Activated CD8-positive, alpha-beta memory T cell treated with anti-CD3 and anti-CD28 coated beads, Interleukin-2, amount 50 U/mL, for 4 hours (primary cell): Measurements from ENCODE around the gene TBC1D22A.
"Not testable (repeated sequence)": the region's sequence is repeated elsewhere in the genome, so short reads cannot be mapped to it uniquely, and the experiment has no call there.

Source experiments
- DNase-seq: peaks from one replicate; pipeline ENCODE4 v3.0.0-alpha.2; 2020

TBC1D22A gene

GRCh38 chr22:47040486-47041270, 278.2 kb downstream of the TBC1D22A start:
- no peak for DNase-seq

- DNase-seq: no peak
Measured at GRCh38 chr22:47041271-47042115, 279.0 kb downstream of the TBC1D22A start.

GRCh38 chr22:47042116-47042825, 279.8 kb downstream of the TBC1D22A start:
- DNase-seq: no peak

- DNase-seq: no peak
Measured at GRCh38 chr22:47042861-47043496, 280.5 kb downstream of the TBC1D22A start.

- no peak for DNase-seq
Measured at GRCh38 chr22:47043835-47044721, 281.6 kb downstream of the TBC1D22A start.

- DNase-seq: no peak
Measured at GRCh38 chr22:47044722-47045535, 282.5 kb downstream of the TBC1D22A start.

GRCh38 chr22:47045691-47046410, 283.4 kb downstream of the TBC1D22A start:
- DNase-seq: no peak

- peak; percentile 8 for DNase-seq
Measured at GRCh38 chr22:47046411-47047065, 284.1 kb downstream of the TBC1D22A start.

- DNase-seq: peak; percentile 9
Measured at GRCh38 chr22:47047321-47048122, 285.1 kb downstream of the TBC1D22A start.

- DNase-seq: peak; percentile 15
Measured at GRCh38 chr22:47048123-47049077, 285.9 kb downstream of the TBC1D22A start.

GRCh38 chr22:47049078-47049624, 286.7 kb downstream of the TBC1D22A start:
- DNase-seq: no peak

GRCh38 chr22:47049736-47050400, 287.4 kb downstream of the TBC1D22A start:
- not testable (repeated sequence) for DNase-seq

- DNase-seq: no peak
Measured at GRCh38 chr22:47050401-47051051, 288.1 kb downstream of the TBC1D22A start.

- DNase-seq: no peak
Measured at GRCh38 chr22:47051441-47052071, 289.1 kb downstream of the TBC1D22A start.

GRCh38 chr22:47052236-47053012, 290.0 kb downstream of the TBC1D22A start:
- no peak for DNase-seq
